K562 (cell line): ENCODE results near the gene BOLA3. TPM values are rescaled to one million over a fixed set of nuclear protein-coding genes. Genes with fewer than 3 reads are reported as not detected.

Source experiments
- ARID2 ChIP-seq: fragments of 450-650 bp; IDR thresholded peaks from 2 replicates; pipeline ENCODE4 v1.6.1; 2017; ENCODE audit warnings: antibody characterized with exemption, mild to moderate bottlenecking
- IRF9 ChIP-seq: fragments of 450-650 bp; IDR thresholded peaks from 2 replicates; pipeline ENCODE4 v1.6.1; 2016; ENCODE audit warnings: missing biosample characterization, missing genetic modification characterization
- NCOA1 ChIP-seq: fragments of 450-650 bp; IDR thresholded peaks from 2 replicates; pipeline ENCODE4 v1.6.1; 2016; ENCODE audit warnings: low read depth
- NFRKB ChIP-seq: fragments of 450-650 bp; IDR thresholded peaks from 2 replicates; pipeline ENCODE4 v1.6.1; 2016; ENCODE audit warnings: low read depth
- POLR2B ChIP-seq: fragments of 450-650 bp; IDR thresholded peaks from 2 replicates; pipeline ENCODE4 v1.6.1; 2018; ENCODE audit warnings: low read depth; ENCODE audit not compliant: partially characterized antibody
- ZBTB2 ChIP-seq: fragments of 450-650 bp; IDR thresholded peaks from 2 replicates; pipeline ENCODE4 v1.6.1; 2016; ENCODE audit warnings: antibody characterized with exemption
- ZZZ3 ChIP-seq: fragments of 450-650 bp; IDR thresholded peaks from 2 replicates; pipeline ENCODE4 v1.6.1; 2016; ENCODE audit warnings: antibody characterized with exemption, mild to moderate bottlenecking, moderate library complexity
- polyA plus RNA-seq, 8 experiments: library from polyadenylated mRNA; depleted of rRNA in 4 of 8; stranded (reverse) in 5 of 8; unstranded in 3 of 8; fragments of >200 nt; fragmentation: Nextera tagmentation in 2 of 8; fragmentation: Illumina TruSeq in 1 of 8; extraction: Ambion mirVana in 2 of 8; extraction: Trizol in 1 of 8; gene quantifications; 2 replicates each; pipeline versions ENCODE4 v1.2.1 to v1.2.3, GENCODE V29; 2011 to 2014; ENCODE audit warnings: inconsistent platforms in 1 of 8, missing spikeins in 1 of 8
- total RNA-seq, 7 experiments: library from RNA; depleted of rRNA in 6 of 7; stranded (reverse); fragments of >200 nt in 6 of 7; fragmentation: Illumina TruSeq in 2 of 7; extraction: Trizol in 2 of 7; gene quantifications; 2 replicates each; pipeline versions ENCODE4 v1.2.1 to v1.2.3, GENCODE V29; 2011 to 2021; ENCODE audit warnings: low replicate concordance in 1 of 7
- TF ChIP-seq, protein P1 (sequence below): fragments of 450-650 bp; IDR thresholded peaks from 2 replicates; pipeline ENCODE4 v1.6.1; 2016; ENCODE audit warnings: mild to moderate bottlenecking, moderate library complexity
- TF ChIP-seq, protein P2 (sequence below): fragments of 250-450 bp; sonication (Bioruptor Pico); IDR thresholded peaks from 2 replicates; pipeline ENCODE4 v1.8.0; 2022; ENCODE audit warnings: moderate library complexity, mild to moderate bottlenecking, inconsistent platforms
- TF ChIP-seq, protein P3 (sequence below): fragments of 450-650 bp; formaldehyde crosslinking; IDR thresholded peaks from 2 replicates; pipeline ENCODE4 v1.4.0; 2020; ENCODE audit warnings: mild to moderate bottlenecking, mixed read lengths
- TF ChIP-seq, protein P4 (sequence below): sonication (generic); formaldehyde crosslinking; IDR thresholded peaks from 2 replicates; pipeline ENCODE4 v1.8.0; 2022; ENCODE audit warnings: missing genetic modification reagents, mild to moderate bottlenecking, moderate library complexity, borderline replicate concordance

BOLA3 gene
- total and polyA plus RNA-seq, 9 of the 15 experiments (the other 6 are each of a cell fraction or from before 2014, with no cell fraction given): 149 to 619 (median 255) TPM

GRCh38 chr2:74197049-74197448 lies 49.3 kb upstream of the BOLA3 start (continued):
- TF ChIP-seq, protein P1, sequence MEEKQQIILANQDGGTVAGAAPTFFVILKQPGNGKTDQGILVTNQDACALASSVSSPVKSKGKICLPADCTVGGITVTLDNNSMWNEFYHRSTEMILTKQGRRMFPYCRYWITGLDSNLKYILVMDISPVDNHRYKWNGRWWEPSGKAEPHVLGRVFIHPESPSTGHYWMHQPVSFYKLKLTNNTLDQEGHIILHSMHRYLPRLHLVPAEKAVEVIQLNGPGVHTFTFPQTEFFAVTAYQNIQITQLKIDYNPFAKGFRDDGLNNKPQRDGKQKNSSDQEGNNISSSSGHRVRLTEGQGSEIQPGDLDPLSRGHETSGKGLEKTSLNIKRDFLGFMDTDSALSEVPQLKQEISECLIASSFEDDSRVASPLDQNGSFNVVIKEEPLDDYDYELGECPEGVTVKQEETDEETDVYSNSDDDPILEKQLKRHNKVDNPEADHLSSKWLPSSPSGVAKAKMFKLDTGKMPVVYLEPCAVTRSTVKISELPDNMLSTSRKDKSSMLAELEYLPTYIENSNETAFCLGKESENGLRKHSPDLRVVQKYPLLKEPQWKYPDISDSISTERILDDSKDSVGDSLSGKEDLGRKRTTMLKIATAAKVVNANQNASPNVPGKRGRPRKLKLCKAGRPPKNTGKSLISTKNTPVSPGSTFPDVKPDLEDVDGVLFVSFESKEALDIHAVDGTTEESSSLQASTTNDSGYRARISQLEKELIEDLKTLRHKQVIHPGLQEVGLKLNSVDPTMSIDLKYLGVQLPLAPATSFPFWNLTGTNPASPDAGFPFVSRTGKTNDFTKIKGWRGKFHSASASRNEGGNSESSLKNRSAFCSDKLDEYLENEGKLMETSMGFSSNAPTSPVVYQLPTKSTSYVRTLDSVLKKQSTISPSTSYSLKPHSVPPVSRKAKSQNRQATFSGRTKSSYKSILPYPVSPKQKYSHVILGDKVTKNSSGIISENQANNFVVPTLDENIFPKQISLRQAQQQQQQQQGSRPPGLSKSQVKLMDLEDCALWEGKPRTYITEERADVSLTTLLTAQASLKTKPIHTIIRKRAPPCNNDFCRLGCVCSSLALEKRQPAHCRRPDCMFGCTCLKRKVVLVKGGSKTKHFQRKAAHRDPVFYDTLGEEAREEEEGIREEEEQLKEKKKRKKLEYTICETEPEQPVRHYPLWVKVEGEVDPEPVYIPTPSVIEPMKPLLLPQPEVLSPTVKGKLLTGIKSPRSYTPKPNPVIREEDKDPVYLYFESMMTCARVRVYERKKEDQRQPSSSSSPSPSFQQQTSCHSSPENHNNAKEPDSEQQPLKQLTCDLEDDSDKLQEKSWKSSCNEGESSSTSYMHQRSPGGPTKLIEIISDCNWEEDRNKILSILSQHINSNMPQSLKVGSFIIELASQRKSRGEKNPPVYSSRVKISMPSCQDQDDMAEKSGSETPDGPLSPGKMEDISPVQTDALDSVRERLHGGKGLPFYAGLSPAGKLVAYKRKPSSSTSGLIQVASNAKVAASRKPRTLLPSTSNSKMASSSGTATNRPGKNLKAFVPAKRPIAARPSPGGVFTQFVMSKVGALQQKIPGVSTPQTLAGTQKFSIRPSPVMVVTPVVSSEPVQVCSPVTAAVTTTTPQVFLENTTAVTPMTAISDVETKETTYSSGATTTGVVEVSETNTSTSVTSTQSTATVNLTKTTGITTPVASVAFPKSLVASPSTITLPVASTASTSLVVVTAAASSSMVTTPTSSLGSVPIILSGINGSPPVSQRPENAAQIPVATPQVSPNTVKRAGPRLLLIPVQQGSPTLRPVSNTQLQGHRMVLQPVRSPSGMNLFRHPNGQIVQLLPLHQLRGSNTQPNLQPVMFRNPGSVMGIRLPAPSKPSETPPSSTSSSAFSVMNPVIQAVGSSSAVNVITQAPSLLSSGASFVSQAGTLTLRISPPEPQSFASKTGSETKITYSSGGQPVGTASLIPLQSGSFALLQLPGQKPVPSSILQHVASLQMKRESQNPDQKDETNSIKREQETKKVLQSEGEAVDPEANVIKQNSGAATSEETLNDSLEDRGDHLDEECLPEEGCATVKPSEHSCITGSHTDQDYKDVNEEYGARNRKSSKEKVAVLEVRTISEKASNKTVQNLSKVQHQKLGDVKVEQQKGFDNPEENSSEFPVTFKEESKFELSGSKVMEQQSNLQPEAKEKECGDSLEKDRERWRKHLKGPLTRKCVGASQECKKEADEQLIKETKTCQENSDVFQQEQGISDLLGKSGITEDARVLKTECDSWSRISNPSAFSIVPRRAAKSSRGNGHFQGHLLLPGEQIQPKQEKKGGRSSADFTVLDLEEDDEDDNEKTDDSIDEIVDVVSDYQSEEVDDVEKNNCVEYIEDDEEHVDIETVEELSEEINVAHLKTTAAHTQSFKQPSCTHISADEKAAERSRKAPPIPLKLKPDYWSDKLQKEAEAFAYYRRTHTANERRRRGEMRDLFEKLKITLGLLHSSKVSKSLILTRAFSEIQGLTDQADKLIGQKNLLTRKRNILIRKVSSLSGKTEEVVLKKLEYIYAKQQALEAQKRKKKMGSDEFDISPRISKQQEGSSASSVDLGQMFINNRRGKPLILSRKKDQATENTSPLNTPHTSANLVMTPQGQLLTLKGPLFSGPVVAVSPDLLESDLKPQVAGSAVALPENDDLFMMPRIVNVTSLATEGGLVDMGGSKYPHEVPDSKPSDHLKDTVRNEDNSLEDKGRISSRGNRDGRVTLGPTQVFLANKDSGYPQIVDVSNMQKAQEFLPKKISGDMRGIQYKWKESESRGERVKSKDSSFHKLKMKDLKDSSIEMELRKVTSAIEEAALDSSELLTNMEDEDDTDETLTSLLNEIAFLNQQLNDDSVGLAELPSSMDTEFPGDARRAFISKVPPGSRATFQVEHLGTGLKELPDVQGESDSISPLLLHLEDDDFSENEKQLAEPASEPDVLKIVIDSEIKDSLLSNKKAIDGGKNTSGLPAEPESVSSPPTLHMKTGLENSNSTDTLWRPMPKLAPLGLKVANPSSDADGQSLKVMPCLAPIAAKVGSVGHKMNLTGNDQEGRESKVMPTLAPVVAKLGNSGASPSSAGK: peak; percentile 18; the same call in 1 of the 2 replicates
- TF ChIP-seq ZZZ3 (no peak), POLR2B (no peak), ZBTB2 (no peak), ARID2 (no peak), IRF9 (tag) (no peak), NFRKB (no peak), NCOA1 (no peak)
- TF ChIP-seq, protein P2, sequence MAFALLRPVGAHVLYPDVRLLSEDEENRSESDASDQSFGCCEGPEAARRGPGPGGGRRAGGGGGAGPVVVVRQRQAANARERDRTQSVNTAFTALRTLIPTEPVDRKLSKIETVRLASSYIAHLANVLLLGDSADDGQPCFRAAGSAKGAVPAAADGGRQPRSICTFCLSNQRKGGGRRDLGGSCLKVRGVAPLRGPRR: no peak
- TF ChIP-seq, protein P3, sequence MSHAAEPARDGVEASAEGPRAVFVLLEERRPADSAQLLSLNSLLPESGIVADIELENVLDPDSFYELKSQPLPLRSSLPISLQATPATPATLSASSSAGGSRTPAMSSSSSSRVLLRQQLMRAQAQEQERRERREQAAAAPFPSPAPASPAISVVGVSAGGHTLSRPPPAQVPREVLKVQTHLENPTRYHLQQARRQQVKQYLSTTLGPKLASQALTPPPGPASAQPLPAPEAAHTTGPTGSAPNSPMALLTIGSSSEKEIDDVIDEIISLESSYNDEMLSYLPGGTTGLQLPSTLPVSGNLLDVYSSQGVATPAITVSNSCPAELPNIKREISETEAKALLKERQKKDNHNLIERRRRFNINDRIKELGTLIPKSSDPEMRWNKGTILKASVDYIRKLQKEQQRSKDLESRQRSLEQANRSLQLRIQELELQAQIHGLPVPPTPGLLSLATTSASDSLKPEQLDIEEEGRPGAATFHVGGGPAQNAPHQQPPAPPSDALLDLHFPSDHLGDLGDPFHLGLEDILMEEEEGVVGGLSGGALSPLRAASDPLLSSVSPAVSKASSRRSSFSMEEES (CRISPR knock-in tag): peak; percentile 97
- TF ChIP-seq, protein P4, sequence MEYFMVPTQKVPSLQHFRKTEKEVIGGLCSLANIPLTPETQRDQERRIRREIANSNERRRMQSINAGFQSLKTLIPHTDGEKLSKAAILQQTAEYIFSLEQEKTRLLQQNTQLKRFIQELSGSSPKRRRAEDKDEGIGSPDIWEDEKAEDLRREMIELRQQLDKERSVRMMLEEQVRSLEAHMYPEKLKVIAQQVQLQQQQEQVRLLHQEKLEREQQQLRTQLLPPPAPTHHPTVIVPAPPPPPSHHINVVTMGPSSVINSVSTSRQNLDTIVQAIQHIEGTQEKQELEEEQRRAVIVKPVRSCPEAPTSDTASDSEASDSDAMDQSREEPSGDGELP (CRISPR knock-in tag): no peak
